Measurements from ENCODE around the gene AHRR.
"Not testable (repeated sequence)": the region's sequence is repeated elsewhere in the genome, so short reads cannot be mapped to it uniquely, and the experiment has no call there.

Gene AHRR

DNA sequence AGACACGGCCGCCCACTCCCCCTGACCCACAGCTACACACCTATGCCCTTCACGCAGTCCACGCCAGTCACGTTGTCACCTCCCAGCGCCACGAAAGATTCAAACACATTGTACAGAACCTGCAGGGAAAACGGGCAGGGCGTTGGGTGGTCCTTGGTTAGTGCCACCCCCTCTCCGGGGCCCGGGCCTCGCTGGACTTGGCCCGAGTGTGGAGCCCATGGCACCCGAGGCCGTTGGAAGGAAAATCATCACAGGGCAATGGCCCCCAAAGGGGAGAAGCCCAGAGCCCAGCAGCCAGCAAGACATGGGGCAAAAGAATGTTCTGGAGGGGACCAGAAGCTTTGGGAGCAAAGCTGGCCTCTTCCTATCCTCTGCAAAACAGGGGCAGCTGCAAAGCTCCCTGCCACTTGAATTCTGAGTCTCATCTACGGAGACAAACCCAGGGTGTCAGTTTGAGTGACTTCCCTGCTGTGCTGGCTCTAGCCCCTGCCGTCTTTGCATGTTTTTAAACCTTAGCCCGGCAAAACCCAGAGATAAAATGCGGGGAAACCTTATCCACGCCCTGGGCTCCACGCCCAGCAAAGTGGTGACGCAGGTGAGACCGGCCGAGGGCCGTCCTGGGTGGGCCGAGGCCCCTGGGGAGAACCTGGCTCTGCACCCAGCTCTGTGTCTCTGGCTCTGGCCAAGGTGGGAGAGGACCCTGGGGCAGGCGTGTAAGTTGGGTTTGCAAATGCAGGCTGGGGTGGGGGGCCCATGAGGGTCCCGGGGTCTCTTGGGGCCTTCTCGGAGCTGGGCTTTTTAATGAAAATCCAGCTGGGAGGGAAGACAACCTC, 163.8 kb downstream of the AHRR start:
- H3K9ac ChIP-seq = no peak overlapping the region
- TF ChIP-seq CTCF (IDR thresholded peaks at IDR 0.05) = no peak
- H3K79me2 ChIP-seq = no peaks in the 10 kb centered on the region
- H3K9me3 ChIP-seq (ENCODE audit: control insufficient read depth, low read length) = no peaks in the 10 kb centered on the region
- H3K27ac ChIP-seq = no peak overlapping the region
- no peaks in the 10 kb centered on the region for H3K27me3 ChIP-seq (ENCODE audit: control insufficient read depth, insufficient read depth, low read length)
- H3K36me3 ChIP-seq (ENCODE audit: control insufficient read depth, insufficient read depth, low read length) = no peaks in the 10 kb centered on the region
- no peak overlapping the region for H2AFZ ChIP-seq
- no peak overlapping the region for H3K4me3 ChIP-seq (ENCODE audit: low read depth, low read length)
- H3K4me2 ChIP-seq (ENCODE audit: low read length) = no peak overlapping the region
- no peaks in the 10 kb centered on the region for H3K4me1 ChIP-seq

- no peak for TF ChIP-seq CTCF (IDR thresholded peaks at IDR 0.05)
- Histone ChIP-seq H3K36me3 (ENCODE audit: control insufficient read depth, insufficient read depth, low read length) (no peaks in the 10 kb centered on the region), H3K27ac (no peak overlapping the region), H3K4me2 (ENCODE audit: low read length) (no peak overlapping the region), H3K4me1 (no peaks in the 10 kb centered on the region), H3K9me3 (ENCODE audit: control insufficient read depth, low read length) (no peaks in the 10 kb centered on the region), H3K27me3 (ENCODE audit: control insufficient read depth, insufficient read depth, low read length) (no peaks in the 10 kb centered on the region), H2AFZ (no peak overlapping the region), H3K79me2 (no peaks in the 10 kb centered on the region), H3K9ac (no peak overlapping the region), H3K4me3 (ENCODE audit: low read depth, low read length) (no peak overlapping the region)
Observed at GRCh38 chr5:485946-486491, 164.5 kb downstream of the AHRR start.

DNA sequence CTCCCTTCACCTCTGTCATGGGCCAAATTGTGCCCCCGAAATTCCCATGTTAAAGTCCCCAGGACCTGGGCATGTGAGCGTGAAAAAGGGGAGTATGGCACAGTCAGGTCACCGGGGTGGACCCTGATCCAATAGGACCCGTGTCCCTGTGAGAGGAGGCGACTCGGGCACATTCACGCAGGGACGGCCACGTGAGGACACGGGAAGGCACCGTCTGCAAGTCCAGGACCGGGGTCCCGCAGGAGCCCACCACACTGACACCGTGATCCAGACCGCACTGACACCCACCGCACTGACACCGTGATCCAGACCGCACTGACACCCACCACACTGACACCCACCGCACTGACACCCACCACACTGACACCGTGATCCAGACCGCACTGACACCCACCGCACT, 165.1 kb downstream of the AHRR start:
- H3K9me3 ChIP-seq (ENCODE audit: control insufficient read depth, low read length); H3K36me3 ChIP-seq (ENCODE audit: control insufficient read depth, insufficient read depth, low read length); H3K9ac ChIP-seq; H3K27me3 ChIP-seq (ENCODE audit: control insufficient read depth, insufficient read depth, low read length); H3K4me3 ChIP-seq (ENCODE audit: low read depth, low read length); H3K4me2 ChIP-seq (ENCODE audit: low read length); H3K27ac ChIP-seq; H3K4me1 ChIP-seq; H3K79me2 ChIP-seq; H2AFZ ChIP-seq: not testable (repeated sequence)
